Vagina (tissue), 2 donors: Measurements from ENCODE around the gene TRAPPC2B. TPM values are rescaled to one million over a fixed set of nuclear protein-coding genes. Genes with fewer than 3 reads are reported as not detected.

Experiments
- DNase-seq, 2 donors: peaks; one replicate each; pipeline ENCODE4 v3.0.0-alpha.2; 2017; ENCODE audit errors: extremely low spot score in 2 of 2
- H3K27ac ChIP-seq: fragments of 200-600 bp; sonication (generic); one replicate; pipeline ENCODE4 v1.5.1; 2019
- H3K27me3 ChIP-seq: fragments of 200-600 bp; sonication (generic); one replicate; pipeline ENCODE4 v1.5.1; 2019
- H3K36me3 ChIP-seq, 2 donors: fragments of 200-600 bp; sonication (generic); one replicate each; pipeline ENCODE4 v1.5.1; 2017 to 2019
- H3K4me1 ChIP-seq: fragments of 200-600 bp; sonication (generic); one replicate; pipeline ENCODE4 v1.5.1; 2019
- H3K4me3 ChIP-seq, 2 donors: fragments of 200-600 bp; sonication (generic); 1 replicate in 1 of 2; 2 replicates in 1 of 2; pipeline ENCODE4 v1.5.1; 2016 to 2019
- H3K9me3 ChIP-seq: fragments of 200-600 bp; sonication (generic); one replicate; pipeline ENCODE4 v1.5.1; 2019
- CTCF ChIP-seq, 3 experiments: fragments of 450-650 bp in 2 of 3; fragments of 200-600 bp in 1 of 3; sonication (generic) in 1 of 3; IDR thresholded peaks; one replicate each; pipeline ENCODE4 v1.5.1; 2017 to 2019; ENCODE audit warnings: antibody characterized with exemption in 3 of 3, mild to moderate bottlenecking in 2 of 3, moderate library complexity in 2 of 3
- POLR2A ChIP-seq, 2 donors: fragments of 450-650 bp; IDR thresholded peaks; one replicate each; pipeline ENCODE4 v1.6.1; 2017; ENCODE audit warnings: antibody characterized with exemption in 2 of 2, mild to moderate bottlenecking in 2 of 2, moderate library complexity in 2 of 2
- POLR2AphosphoS5 ChIP-seq, 2 donors: sonication (generic); formaldehyde crosslinking; IDR thresholded peaks; one replicate each; pipeline ENCODE4 v1.9.0; 2017; ENCODE audit warnings: antibody characterized with exemption in 2 of 2, mild to moderate bottlenecking in 2 of 2, low read depth in 1 of 2; ENCODE audit not compliant: insufficient read depth in 1 of 2
- intact Hi-C: fragments of 100-400 bp; cut with DNase I; formaldehyde crosslinking; loops from one replicate; pipeline ENCODE4 v1.15.1; 2023
- total RNA-seq: library from RNA; depleted of rRNA; stranded (reverse); fragments of >200 nt; gene quantifications from one replicate; pipeline ENCODE4 v1.2.3, GENCODE V29; 2016

The TRAPPC2B gene
- total RNA-seq: 8.6 TPM

DNA sequence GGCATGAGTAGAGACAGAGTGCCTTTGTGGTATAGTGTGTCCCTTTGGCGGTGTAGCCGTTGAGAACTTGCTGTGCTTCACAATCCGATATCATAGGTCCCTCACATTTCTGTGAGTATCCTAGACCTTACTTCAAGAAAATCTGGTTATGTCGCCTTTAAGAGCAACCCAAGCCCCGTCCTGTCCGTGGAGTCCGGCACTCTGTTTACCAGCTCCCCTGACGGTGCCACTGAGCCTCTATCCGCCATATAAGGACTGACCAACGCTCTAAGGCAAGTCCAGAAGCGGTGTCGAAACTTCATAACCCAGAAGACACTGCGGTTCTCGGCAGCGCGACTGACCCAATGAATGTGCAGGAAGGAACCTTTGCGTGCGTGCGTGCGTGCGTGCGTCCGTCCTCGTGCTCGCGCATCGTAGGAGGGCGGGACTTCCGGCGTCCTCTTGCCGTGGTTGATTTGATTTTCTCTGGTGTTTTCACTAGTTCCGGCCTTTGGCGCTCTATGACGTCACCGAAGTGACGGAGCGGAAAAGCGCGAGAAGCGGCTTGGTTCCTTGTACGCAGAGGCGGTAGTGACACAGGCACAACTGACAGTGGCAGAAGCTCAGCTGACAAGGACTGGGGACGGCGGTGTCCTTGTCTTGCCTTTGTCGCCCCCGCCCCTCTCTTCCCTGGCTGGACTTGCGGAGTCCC lies at the start of gene TRAPPC2B, which contains the start of gene ZNF547:
TRAPPC2B (plus strand) TSS at position 555 of the 691 bp plus-strand sequence. CDS start 1,283 bp downstream, outside the sequence.
ZNF547 (plus strand) TSS at position 555 of the 691 bp plus-strand sequence. CDS start 5,005 bp downstream, outside the sequence.
- Histone ChIP-seq H3K27me3 (no peaks in the 10 kb centered on the region), H3K27ac (peak within 1 kb of the TSS; percentile 94), H3K4me1 (peaks cover 18% of the 10 kb centered on the region), H3K9me3 (peaks cover 16% of the 10 kb centered on the region), H3K36me3 (peaks cover 0 to 16% of the 10 kb centered on the region in 2 donors), H3K4me3 (peak within 1 kb of the TSS; percentile 70 to 82)
- intact Hi-C loops: no loop called here
- TF ChIP-seq POLR2A (IDR thresholded peaks at IDR 0.05): peak in 1 of 2 donors; percentile 31
- no peak for TF ChIP-seq CTCF (IDR thresholded peaks at IDR 0.05)
- TF ChIP-seq POLR2AphosphoS5 (IDR thresholded peaks at IDR 0.05; ENCODE audit: insufficient read depth in 1 of 2, low read depth in 1 of 2): peak; percentile 88 to 98
- DNase-seq: peak; percentile 99

- H3K36me3 ChIP-seq: no peaks in the 10 kb centered on the region
- intact Hi-C loops: no loop called here
- no peaks in the 10 kb centered on the region for H3K4me1 ChIP-seq
- TF ChIP-seq CTCF (IDR thresholded peaks at IDR 0.05) (no peak), POLR2A (IDR thresholded peaks at IDR 0.05) (no peak), POLR2AphosphoS5 (IDR thresholded peaks at IDR 0.05; ENCODE audit: insufficient read depth in 1 of 2, low read depth in 1 of 2) (no peak)
- no peak overlapping the region for H3K4me3 ChIP-seq
- no peaks in the 10 kb centered on the region for H3K27me3 ChIP-seq
- no peak overlapping the region for H3K27ac ChIP-seq
- DNase-seq: no peak
- H3K9me3 ChIP-seq: no peaks in the 10 kb centered on the region
These were observed 49.2 kb upstream of the TRAPPC2B start for GRCh38 chr19:57314146-57314545.

- peaks cover 0 to 1% of the 10 kb centered on the region in 2 donors for H3K36me3 ChIP-seq
- H3K9me3 ChIP-seq: no peaks in the 10 kb centered on the region
- no peak overlapping the region for H3K4me3 ChIP-seq
- no peak for DNase-seq
- intact Hi-C loops: no loop called here
- TF ChIP-seq CTCF (IDR thresholded peaks at IDR 0.05) (no peak), POLR2A (IDR thresholded peaks at IDR 0.05) (no peak), POLR2AphosphoS5 (IDR thresholded peaks at IDR 0.05; ENCODE audit: insufficient read depth in 1 of 2, low read depth in 1 of 2) (no peak)
- no peak overlapping the region for H3K27ac ChIP-seq
- H3K4me1 ChIP-seq: peaks cover 19% of the 10 kb centered on the region
- no peaks in the 10 kb centered on the region for H3K27me3 ChIP-seq
These were observed 45.8 kb upstream of the TRAPPC2B start for GRCh38 chr19:57317503-57317902.

DNA sequence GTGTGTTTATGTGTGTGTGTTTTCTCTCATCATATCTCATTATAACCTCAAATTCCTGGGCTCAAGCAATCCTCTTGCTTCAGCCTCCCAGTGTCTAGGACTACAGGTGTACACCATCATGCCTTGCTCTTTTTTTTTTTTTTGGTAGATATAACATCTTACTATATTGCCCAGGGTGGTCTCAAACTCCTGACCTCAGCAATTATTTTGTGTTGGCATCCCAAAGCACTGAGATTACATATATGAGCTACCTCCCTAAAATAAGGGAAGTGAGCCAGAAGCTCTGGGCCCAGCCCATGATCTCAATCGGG lies 43.5 kb upstream of the TRAPPC2B start:
- TF ChIP-seq CTCF (IDR thresholded peaks at IDR 0.05) (no peak), POLR2A (IDR thresholded peaks at IDR 0.05) (no peak), POLR2AphosphoS5 (IDR thresholded peaks at IDR 0.05; ENCODE audit: insufficient read depth in 1 of 2, low read depth in 1 of 2) (no peak)
- Histone ChIP-seq H3K4me1 (peaks cover 20% of the 10 kb centered on the region), H3K4me3 (peak overlapping the region; percentile 85 to 87), H3K27ac (peak overlapping the region; percentile 73), H3K9me3 (peaks cover 12% of the 10 kb centered on the region), H3K36me3 (peaks cover 5 to 25% of the 10 kb centered on the region in 2 donors), H3K27me3 (no peaks in the 10 kb centered on the region)
- DNase-seq: no peak
- intact Hi-C loops: no loop called here
